PFSK-1 (cell line): ENCODE results near the gene STRA8.

ENCODE experiments used
- FOXP2 ChIP-seq: optimal IDR thresholded peaks from 2 replicates; pipeline ENCODE3; 2011; ENCODE audit warnings: borderline replicate concordance, control low read depth, inconsistent platforms; ENCODE audit not compliant: insufficient read depth; ENCODE audit errors: extremely low read length, extremely low read depth
- POLR2AphosphoS5 ChIP-seq: IDR thresholded peaks from 2 replicates; pipeline ENCODE4 v1.6.1; 2012; ENCODE audit warnings: low read depth, mild to moderate bottlenecking, control low read depth, low read length, moderate library complexity
- SIN3A ChIP-seq: IDR thresholded peaks from 2 replicates; pipeline ENCODE4 v1.6.1; 2012; ENCODE audit warnings: mild to moderate bottlenecking, low read length, moderate library complexity, borderline replicate concordance; ENCODE audit not compliant: insufficient read depth
- TAF1 ChIP-seq: IDR thresholded peaks from 2 replicates; pipeline ENCODE4 v1.6.1; 2012; ENCODE audit warnings: low read length, control low read depth, borderline replicate concordance; ENCODE audit not compliant: insufficient read depth
- TF ChIP-seq, protein P1 (sequence below), 2 experiments: IDR thresholded peaks; 2 replicates each; pipeline versions ENCODE4 v1.6.1 to v1.8.0; 2011 to 2012; ENCODE audit warnings: low read depth in 2 of 2, low read length in 2 of 2, control low read depth in 1 of 2, inconsistent platforms in 1 of 2, mild to moderate bottlenecking in 1 of 2, moderate library complexity in 1 of 2; ENCODE audit not compliant: insufficient read depth in 1 of 2

DNA sequence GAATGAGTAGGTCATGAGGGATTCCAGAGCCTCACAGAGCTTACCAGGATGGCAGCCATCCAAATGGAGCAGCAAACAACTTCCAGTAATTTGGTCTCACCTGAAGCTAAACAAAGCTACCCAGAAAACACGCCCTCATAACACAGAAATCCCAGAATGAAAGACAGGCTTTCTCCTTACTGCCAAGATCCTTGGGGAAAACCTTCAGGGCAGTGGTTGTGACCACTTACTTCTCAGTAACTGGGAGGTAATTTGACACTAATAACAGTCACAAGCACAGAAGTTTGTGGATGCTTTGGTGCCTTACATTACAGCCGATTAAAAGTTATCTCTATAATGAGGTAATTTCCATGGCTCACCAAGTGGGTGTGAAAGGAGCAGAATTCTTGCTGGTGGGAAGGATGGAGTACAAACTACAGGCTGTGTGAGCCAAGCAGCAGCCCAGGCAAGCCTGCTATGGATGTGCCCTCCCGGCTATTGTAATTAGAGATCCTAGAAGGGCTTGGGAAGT, 32.8 kb upstream of the STRA8 start:
- TF ChIP-seq TAF1 = no peak
- TF ChIP-seq, protein P1, sequence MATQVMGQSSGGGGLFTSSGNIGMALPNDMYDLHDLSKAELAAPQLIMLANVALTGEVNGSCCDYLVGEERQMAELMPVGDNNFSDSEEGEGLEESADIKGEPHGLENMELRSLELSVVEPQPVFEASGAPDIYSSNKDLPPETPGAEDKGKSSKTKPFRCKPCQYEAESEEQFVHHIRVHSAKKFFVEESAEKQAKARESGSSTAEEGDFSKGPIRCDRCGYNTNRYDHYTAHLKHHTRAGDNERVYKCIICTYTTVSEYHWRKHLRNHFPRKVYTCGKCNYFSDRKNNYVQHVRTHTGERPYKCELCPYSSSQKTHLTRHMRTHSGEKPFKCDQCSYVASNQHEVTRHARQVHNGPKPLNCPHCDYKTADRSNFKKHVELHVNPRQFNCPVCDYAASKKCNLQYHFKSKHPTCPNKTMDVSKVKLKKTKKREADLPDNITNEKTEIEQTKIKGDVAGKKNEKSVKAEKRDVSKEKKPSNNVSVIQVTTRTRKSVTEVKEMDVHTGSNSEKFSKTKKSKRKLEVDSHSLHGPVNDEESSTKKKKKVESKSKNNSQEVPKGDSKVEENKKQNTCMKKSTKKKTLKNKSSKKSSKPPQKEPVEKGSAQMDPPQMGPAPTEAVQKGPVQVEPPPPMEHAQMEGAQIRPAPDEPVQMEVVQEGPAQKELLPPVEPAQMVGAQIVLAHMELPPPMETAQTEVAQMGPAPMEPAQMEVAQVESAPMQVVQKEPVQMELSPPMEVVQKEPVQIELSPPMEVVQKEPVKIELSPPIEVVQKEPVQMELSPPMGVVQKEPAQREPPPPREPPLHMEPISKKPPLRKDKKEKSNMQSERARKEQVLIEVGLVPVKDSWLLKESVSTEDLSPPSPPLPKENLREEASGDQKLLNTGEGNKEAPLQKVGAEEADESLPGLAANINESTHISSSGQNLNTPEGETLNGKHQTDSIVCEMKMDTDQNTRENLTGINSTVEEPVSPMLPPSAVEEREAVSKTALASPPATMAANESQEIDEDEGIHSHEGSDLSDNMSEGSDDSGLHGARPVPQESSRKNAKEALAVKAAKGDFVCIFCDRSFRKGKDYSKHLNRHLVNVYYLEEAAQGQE (IDR thresholded peaks at IDR 0.05; ENCODE audit: insufficient read depth in 1 of 2, low read depth in 2 of 2, low read length in 2 of 2) = no peak
- TF ChIP-seq POLR2AphosphoS5 = no peak
- TF ChIP-seq SIN3A = no peak
- no peak for TF ChIP-seq FOXP2
